Tibial nerve (tissue), 3 donors: ENCODE data around the gene CDKL5.

Experiments used
- CTCF ChIP-seq, 5 experiments: fragments of 200-600 bp in 3 of 5; fragments of 450-650 bp in 2 of 5; sonication (generic) in 3 of 5; IDR thresholded peaks; one replicate each; pipeline ENCODE4 v1.5.1; 2016 to 2019; ENCODE audit warnings: antibody characterized with exemption in 5 of 5, mild to moderate bottlenecking in 3 of 5, moderate library complexity in 2 of 5
- POLR2A ChIP-seq, 2 donors: fragments of 450-650 bp; IDR thresholded peaks; one replicate each; pipeline ENCODE4 v1.6.1; 2017; ENCODE audit warnings: antibody characterized with exemption in 2 of 2, mild to moderate bottlenecking in 2 of 2, moderate library complexity in 2 of 2

- TF ChIP-seq CTCF (IDR thresholded peaks at IDR 0.05): no peak
- TF ChIP-seq POLR2A (IDR thresholded peaks at IDR 0.05): no peak
Observed at GRCh38 chrX:18643243-18643642, 217.8 kb downstream of the CDKL5 start.
